Measurements from ENCODE around the gene NEBL.

The NEBL gene

DNA sequence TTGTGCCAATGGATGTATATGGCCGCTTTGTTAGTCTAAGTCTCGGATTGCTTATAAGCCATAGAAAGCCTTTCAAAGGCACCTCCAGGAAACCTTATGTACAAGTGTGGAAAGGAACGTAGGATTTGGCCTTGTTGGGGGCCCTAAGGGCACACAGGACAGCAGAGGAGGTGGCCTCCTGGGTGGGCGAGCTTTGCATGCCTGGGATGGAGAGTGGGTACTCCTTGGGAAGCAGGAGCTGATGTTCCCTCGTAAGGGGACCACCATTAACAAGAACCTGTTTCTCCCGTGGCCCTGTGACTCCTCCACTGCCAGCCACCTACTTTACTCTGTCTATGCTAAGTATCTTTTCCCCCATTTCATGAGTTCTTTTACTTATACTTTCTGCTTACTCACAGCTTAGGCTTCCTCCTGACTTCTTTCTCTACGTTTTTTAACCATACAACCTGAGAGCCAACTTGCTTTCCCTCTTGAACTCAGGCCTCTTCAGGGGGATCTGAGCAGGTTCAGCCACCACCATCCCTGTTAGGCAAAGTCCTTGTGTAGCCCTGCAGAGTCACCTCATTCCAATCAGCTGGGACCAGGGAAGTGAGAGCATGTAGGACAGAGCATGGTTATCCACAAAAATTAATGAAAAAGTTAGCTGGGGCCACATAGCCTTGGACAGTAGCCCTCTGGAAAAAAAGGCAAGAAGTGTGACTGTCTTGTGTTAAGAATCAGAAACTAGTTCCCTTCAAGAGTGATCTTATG, 118.9 kb downstream of the NEBL start:
- no peak for DNase-seq (ENCODE audit: low read depth in 2 of 2)

DNA sequence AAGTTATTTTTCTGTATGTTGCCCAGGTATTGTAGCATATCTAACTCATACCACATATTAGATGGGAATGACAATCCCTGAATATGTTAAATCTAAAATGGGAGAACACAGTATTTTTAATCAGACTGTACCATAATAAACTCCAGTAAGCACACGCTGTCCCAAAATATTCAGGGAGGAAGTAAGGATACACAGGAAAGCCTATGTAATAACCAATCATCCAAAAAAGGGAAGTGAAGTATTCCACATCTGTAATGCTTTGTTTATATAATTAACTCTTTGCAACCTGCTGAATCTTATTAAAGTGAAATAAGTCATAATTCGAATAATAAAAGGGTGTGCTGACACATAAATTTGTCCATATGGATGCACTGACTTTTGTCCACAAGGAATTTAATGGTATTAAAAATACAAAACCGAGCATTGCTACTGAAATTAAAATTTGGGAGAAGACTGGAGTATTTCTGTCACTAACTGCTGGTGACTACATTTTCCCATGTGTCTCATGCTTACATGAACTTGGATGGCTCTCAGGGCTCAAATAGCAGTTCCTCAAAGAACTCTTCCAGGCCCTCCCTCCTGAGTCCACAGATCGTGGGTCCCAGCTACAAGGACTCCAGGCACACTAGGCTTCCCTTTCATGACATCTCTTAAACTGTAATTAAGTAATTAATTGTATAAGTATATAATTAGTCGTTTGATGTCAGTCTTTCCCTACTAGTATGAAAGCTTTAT, 120.6 kb downstream of the NEBL start:
- DNase-seq (ENCODE audit: low read depth in 2 of 2): no peak

DNA sequence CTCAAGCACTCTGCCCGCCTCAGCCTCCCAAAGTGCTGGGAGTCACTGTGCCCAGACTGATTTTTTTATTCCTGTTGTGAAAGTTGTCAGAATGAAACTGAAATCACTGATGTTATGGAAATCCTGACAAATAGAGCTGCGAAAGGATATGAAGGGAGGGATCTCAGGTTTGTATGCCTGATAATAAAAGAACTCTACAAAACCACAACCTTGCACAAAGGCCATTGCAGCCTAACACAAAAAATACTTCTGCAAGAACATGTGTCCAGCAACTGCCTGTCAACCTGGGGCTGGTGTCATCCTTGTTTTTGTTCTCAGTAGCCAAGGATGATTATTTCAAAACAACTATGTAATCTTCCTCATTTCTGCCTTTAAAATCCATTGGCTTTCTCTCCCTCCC, 126.1 kb downstream of the NEBL start:
- no peak for DNase-seq (ENCODE audit: low read depth in 2 of 2)

DNA sequence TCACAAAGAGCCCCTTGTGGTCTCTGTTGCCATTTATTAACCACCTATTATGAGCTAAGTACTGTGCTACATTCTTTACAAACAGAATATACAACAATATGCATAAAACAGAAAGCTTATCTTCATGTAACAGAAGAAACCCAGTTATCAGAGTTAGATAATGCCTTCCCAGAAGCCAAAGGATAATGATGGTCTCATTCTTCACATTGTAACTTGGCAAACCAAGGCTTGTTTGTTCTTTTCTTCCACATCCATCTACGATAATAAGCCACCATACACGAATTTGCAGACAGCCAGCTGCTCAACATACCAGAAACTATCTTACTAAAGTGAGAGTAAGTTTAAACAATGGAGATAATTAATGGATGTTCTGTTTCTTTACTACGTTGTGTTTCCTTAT, 127.6 kb downstream of the NEBL start:
- DNase-seq (ENCODE audit: low read depth in 2 of 2): no peak

DNA sequence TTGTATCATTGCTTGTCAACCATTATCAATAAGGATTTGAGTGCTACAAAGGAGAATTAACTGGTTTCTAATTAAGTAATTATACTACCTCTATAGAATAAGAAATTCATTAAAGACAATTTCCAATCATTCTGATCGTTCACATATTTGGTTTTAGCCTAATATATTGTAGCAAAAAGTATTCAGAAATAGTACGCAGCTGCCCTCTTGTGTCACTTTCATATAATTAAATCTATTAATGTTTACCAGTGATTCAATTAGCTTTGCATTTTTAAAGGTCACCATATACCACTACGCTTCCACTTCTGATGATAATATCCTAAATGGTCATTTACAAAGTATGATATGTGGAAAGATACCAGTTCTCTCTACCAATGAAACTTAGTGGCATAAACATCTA, 128.3 kb downstream of the NEBL start:
- DNase-seq (ENCODE audit: low read depth in 2 of 2): no peak

DNA sequence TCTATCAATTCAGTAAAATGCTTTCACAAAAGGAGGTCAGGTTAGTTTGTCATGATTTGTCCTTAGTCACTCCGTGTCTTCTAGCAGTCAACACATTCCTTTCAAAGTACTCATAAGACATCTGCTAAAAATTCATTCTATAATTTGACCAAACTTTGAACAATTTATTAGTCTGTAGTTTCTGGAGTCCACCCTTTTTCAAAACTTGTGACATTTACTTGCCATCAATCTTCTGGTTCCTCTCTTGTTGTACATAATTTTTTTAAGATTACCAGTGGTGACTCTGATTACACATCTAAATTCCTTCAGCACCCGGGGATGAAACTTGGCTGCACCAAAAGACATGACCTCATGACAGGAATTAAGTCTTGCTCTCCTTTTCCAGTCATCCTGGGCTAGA, 130.1 kb downstream of the NEBL start:
- no peak for DNase-seq (ENCODE audit: low read depth in 2 of 2)

DNA sequence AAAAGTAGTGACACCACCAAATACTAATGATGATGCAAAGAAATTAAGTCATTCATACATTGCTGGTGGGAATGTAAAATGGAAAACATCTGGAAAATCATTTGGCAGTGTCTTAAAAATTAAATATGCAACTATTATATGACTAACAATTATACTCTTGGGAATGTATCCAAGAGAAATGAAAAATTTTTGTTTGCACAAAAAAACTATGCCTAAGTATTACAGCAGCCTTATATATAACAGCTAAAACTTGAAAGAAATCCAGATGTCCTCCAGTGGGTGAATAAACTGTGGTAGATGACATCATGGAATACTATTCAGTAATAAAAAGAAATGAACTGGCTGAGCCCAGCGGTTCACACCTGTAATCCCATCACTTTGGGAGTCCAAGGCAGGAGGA, 132.0 kb downstream of the NEBL start:
- no peak for DNase-seq (ENCODE audit: low read depth in 2 of 2)

DNA sequence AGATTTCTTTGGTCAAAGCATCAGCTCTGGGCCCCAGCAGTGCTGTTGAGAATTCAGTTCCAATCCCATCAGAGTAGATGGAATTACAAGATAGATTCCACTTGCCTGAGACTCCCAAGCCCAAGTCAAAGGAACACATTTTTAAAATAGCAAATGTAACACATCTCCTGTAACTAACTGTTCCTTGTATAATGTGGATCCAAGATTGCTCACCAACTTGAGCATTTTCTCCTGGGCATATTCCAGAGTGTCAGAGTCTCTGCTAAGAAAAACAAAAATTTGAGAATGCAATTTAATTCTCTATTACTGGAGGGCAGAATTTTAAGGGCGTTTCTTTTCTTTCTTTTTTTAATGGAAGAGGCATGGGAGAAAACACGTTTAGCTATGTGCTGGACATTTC, 136.7 kb downstream of the NEBL start:
- DNase-seq (ENCODE audit: low read depth in 2 of 2): no peak

DNA sequence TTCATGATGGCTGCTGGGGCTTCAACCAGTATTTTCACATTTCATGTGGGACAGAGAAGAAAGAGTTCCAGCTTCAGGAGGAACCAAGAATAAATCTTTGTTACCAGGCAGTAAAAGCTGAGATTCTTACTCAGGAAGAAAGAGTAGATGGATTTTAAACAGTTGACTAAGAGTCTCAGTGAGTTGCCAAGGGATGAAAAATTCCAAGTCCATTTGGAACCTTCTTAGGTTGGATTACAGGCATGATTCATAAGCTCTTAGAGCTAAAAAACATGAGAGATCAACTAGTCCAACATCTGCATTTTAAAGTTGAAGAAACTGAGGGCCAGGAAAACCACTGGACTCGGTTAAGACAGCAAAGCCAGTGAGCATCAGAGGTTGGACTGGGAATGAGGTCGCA, 148.6 kb downstream of the NEBL start:
- no peak for DNase-seq (ENCODE audit: low read depth in 2 of 2)

DNA sequence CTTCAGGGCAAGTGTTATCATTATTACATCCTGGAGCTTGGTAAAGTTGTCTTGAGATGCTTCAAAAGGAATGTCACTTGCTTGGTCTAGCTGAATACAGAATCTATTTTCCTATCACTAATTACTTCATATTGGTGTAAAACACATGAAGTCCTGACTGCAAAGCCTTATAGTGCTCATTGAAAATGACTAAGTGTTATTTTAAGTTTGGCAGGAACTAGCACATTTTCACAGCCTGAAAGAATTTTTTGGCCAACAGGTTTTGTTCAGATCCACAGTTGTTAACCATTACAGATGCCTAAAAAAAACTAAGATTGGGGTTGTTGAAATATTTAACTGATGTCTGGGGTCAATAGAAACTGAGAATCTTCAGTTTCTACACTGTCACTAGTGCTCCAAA, 149.3 kb downstream of the NEBL start:
- DNase-seq (ENCODE audit: low read depth in 2 of 2): no peak

DNA sequence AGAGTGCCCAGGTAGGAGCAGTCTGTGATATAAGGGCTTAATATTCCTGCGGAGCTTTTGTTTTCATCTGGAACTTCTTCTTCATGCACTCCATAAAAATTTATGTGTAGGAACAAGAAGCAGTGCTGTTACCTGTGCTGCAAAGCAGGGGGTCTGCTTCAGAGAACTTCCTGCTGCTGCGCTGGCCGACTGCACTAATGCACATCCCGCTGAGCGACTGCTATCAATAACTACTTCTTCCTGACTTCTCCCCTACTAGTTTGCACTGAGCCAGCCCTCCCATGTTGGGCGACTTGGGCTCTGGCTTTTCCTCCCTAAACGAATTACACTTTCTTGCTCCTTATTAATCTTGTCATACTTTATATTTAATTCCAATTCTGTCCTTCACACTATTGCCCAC, 150.3 kb downstream of the NEBL start:
- DNase-seq (ENCODE audit: low read depth in 2 of 2): no peak

DNA sequence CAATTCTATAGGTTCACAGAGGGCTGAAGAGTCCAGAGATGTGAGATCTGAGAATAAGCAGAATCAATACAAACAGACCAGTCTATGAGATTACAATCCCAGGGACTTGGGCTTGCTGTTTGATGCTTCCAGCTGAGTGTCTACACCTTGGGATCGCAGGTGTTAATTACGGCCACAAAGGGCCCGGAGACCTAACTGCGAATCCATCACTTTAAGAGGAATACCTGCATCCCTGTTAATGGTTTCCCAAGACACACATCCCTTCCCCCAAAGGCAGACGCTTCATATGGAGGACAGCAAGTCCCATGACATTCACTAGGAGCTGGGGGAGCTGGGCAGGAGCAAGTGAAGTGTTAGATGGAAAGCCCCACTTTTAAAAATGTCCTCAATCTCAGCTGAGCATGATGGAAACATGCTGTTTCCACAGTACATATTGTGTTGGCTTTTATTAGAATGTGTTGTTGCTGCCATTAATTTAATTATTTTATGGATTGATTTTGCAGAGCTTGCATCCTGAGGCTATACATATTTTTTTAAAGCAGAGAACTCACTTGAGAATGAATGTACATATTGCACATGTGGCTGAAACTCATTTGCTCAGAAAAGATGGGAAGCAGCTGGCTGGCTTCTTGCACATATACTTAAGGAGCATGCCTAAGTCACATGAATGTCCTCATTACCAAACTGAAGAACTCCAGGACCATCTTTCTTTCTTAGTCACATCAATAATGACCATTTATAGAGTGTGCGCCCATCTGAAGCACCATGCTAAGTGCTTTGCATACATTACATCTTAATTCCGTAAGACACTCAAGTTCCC, 151.3 kb downstream of the NEBL start:
- no peak for DNase-seq (ENCODE audit: low read depth in 2 of 2)

DNA sequence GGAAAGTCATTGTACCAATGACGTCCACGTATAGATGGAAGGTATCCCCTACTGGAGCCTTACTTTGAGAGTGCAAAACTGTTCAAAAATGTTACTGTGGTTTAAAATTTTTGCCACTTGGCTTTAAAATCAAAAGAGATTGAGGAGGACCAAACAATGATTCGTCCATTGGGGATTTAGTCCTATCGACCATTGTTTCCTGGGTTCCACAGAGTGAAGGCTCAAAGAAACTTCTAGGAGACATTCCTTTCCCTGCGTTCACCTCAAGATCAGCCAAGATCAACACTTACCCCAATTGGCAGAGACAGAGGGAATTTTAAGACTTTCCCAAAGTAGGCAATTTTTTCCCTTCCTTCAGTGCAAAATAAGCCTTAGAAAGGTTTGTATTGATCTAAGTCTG, 152.3 kb downstream of the NEBL start:
- no peak for DNase-seq (ENCODE audit: low read depth in 2 of 2)

DNA sequence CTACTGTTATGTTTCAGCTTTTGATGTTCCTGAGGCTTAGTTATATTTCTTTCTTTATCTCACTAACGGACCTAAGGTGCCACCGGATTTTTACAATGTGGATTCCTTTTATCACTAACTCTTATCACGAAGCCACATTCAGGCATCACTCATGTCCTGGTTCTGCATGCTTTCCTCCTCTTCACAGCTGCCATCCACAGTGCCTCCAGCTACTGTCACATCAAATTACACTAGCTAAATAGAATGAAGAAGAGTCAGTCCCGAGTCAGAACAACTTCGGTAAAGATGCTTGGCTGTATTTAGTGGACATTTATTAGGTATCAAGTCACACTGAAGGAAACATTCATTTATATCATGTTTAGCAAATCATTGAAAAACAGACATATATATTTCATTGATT, 153.2 kb downstream of the NEBL start:
- no peak for DNase-seq (ENCODE audit: low read depth in 2 of 2)

DNA sequence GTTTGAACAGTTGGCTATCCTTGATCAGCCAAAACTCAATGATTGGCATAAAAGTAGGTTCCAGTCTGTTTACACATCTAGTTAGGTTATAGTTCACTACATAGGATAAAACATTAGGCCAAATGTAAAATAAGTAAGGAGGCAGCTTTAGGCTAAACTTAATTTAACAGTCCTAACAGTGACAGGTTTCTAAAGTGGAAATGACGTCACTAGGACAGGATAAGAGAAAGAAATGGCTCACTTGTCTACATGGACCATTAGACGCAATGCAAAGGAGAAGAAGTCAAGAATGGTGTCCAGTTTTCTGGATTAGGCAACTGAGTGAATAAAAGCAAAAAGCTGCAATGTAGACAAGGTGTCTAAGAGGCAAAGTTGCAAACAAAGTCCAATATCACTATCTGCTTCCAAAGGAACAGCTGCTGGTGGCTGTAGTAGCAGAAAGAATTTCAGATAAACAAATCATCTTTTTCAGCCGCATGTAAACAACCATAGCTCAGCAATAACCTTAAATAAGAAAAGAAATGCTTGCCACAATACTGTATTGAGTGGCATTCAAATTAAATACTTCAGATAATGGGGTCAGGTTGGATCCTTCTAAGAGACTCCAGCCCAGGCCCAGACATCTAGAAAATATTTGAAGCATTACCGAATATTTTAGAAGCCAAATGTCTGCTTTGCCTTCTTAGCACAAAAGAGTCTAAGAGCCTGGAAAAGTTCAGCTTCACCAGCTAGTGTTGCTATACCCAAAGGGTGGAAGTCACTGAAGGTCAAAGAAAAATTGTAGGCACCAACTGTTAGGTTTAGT, 154.2 kb downstream of the NEBL start:
- DNase-seq (ENCODE audit: low read depth in 2 of 2): no peak

DNA sequence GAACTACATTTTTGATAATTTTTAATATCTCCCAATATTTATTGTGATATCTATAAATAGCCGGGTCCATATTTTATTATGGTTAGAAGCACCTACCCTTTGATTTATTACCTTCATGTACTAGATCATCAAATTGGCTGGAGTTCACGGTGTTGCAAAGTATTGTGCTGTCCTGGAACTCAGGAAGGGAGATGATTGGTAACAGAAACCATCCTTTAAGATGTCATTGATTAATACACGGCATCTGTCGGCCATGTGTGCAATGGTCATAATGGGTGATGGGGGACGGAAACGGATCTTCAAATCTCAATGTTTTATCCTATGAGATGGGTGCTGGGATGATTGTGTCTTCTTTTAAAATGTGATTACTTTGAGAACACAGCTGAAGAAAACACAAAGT, 157.0 kb downstream of the NEBL start:
- DNase-seq (ENCODE audit: low read depth in 2 of 2): no peak

DNA sequence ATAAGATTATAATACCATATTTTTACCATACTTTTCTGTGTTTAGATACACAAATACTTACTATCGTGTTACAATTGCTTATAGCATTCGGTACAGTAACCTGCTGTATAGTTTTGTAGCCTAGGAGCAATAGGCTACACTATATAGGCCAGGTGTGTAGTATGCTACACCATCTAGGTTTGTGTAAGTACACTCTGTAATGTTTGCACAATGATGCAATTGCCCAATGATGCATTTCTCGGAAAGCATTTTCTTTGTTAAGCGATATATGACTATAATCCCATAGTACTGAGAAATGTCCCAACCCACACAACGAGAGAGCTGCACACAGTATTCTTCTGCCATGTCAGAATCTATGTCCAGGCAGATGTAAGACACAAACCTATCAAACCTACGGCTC, 160.0 kb downstream of the NEBL start:
- DNase-seq (ENCODE audit: low read depth in 2 of 2): no peak
